GM12891 (cell line): ENCODE measurements around the gene MAP2K5.

Experiments used
- DNase-seq: peaks from one replicate; pipeline ENCODE4 v3.0.0; 2011; ENCODE audit warnings: low spot score; ENCODE audit not compliant: insufficient read length
- FAIRE-seq: peaks from 2 replicates; lab custom pipeline; 2011; peaks lifted over from hg19 to GRCh38; lab: Jason Lieb, UNC
- PAX5 ChIP-seq: IDR thresholded peaks from 2 replicates; pipeline ENCODE4 v1.6.1; 2011; ENCODE audit warnings: low read length, moderate library complexity, mild to moderate bottlenecking; ENCODE audit not compliant: insufficient read depth, severe bottlenecking
- POLR2A ChIP-seq: IDR thresholded peaks from 2 replicates; pipeline ENCODE4 v1.6.1; 2011; ENCODE audit warnings: low read depth, low read length, control low read depth
- POLR2AphosphoS5 ChIP-seq: IDR thresholded peaks from 2 replicates; pipeline ENCODE4 v1.6.1; 2011; ENCODE audit warnings: low read depth, low read length, control low read depth
- POU2F2 ChIP-seq: IDR thresholded peaks from 2 replicates; pipeline ENCODE4 v1.6.1; 2011; ENCODE audit warnings: low read depth, mild to moderate bottlenecking, control low read depth, low read length, moderate library complexity
- SPI1 ChIP-seq: IDR thresholded peaks from 2 replicates; pipeline ENCODE4 v1.6.1; 2011; ENCODE audit warnings: low read depth, low read length, control low read depth
- TAF1 ChIP-seq: IDR thresholded peaks from 2 replicates; pipeline ENCODE4 v1.6.1; 2011; ENCODE audit warnings: low read depth, low read length, control low read depth

The MAP2K5 gene

GRCh38 chr15:67829647-67830504, 287.4 kb downstream of the MAP2K5 start:
- DNase-seq, result no peak
- no peak for TF ChIP-seq PAX5
- no peak for TF ChIP-seq POU2F2
- TF ChIP-seq SPI1, result no peak
- TF ChIP-seq POLR2AphosphoS5, result no peak
- TF ChIP-seq TAF1, result no peak
- TF ChIP-seq POLR2A, result no peak
- no peak for FAIRE-seq

- DNase-seq, result no peak
- TF ChIP-seq SPI1 (no peak), POLR2AphosphoS5 (no peak), PAX5 (no peak), TAF1 (no peak), POU2F2 (no peak), POLR2A (no peak)
- FAIRE-seq, result no peak
These were observed 288.9 kb downstream of the MAP2K5 start for GRCh38 chr15:67831363-67831762.

- TF ChIP-seq POLR2A, result no peak
- TF ChIP-seq SPI1, result no peak
- TF ChIP-seq POLR2AphosphoS5, result no peak
- TF ChIP-seq TAF1, result no peak
- TF ChIP-seq POU2F2, result no peak
- TF ChIP-seq PAX5, result no peak
- peak; percentile 64 for FAIRE-seq
- no peak for DNase-seq
These were observed 289.6 kb downstream of the MAP2K5 start for GRCh38 chr15:67832031-67832551.

- TF ChIP-seq POLR2AphosphoS5 (no peak), POU2F2 (no peak), TAF1 (no peak), POLR2A (no peak), PAX5 (no peak), SPI1 (no peak)
- DNase-seq, result no peak
- FAIRE-seq, result no peak
These were observed 290.6 kb downstream of the MAP2K5 start for GRCh38 chr15:67832897-67833709.

- no peak for TF ChIP-seq PAX5
- no peak for TF ChIP-seq SPI1
- TF ChIP-seq POLR2AphosphoS5, result no peak
- TF ChIP-seq POU2F2, result no peak
- no peak for TF ChIP-seq TAF1
- no peak for TF ChIP-seq POLR2A
- no peak for DNase-seq
- FAIRE-seq, result peak; percentile 76
These were observed 291.4 kb downstream of the MAP2K5 start for GRCh38 chr15:67833710-67834511.

GRCh38 chr15:67834581-67835296, 292.2 kb downstream of the MAP2K5 start:
- DNase-seq (no peak), FAIRE-seq (no peak)
- no peak for TF ChIP-seq TAF1
- no peak for TF ChIP-seq POLR2AphosphoS5
- TF ChIP-seq POU2F2, result no peak
- TF ChIP-seq POLR2A, result no peak
- TF ChIP-seq SPI1, result no peak
- TF ChIP-seq PAX5, result no peak

- peak; percentile 9 for FAIRE-seq
- TF ChIP-seq POLR2AphosphoS5, result no peak
- TF ChIP-seq PAX5, result no peak
- no peak for TF ChIP-seq TAF1
- no peak for TF ChIP-seq POLR2A
- no peak for TF ChIP-seq SPI1
- no peak for TF ChIP-seq POU2F2
- DNase-seq, result no peak
These were observed 293.0 kb downstream of the MAP2K5 start for GRCh38 chr15:67835297-67836133.

GRCh38 chr15:67836134-67836455, 293.6 kb downstream of the MAP2K5 start:
- DNase-seq, result no peak
- TF ChIP-seq SPI1 (no peak), POLR2A (no peak), PAX5 (no peak), POU2F2 (no peak), TAF1 (no peak), POLR2AphosphoS5 (no peak)
- FAIRE-seq, result no peak
